ENCODE measurements around the gene CDH24.

Gene CDH24

DNA sequence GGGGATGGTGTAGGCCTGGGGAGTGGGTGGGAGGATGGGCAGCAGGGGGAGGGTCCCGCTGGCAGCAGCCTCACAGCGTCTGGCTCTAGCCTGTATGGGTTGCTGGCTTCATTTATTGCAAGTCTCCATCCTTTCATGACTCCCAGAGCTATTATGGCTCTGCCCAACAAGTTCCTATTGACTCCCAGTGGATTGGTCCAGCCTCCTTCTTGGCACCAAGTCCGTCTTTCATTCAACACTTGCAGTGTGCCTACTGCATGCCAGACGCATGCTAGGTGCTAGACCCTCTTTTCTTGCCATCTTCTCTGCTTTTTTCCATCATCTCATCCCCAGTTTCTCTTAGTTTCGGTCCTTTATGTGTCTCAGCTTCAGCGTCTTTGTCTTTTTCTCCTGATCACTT is 14.2 kb downstream of the CDH24 start:
- no peak for DNase-seq

GRCh38 chr14:23042162-23042965 is 15.0 kb downstream of the CDH24 start, which contains the start of gene PSMB11:
Gene PSMB11 (plus strand): TSS chr14:23042212. CDS start chr14:23042226, 14 bp downstream.
- no peak for DNase-seq

DNA sequence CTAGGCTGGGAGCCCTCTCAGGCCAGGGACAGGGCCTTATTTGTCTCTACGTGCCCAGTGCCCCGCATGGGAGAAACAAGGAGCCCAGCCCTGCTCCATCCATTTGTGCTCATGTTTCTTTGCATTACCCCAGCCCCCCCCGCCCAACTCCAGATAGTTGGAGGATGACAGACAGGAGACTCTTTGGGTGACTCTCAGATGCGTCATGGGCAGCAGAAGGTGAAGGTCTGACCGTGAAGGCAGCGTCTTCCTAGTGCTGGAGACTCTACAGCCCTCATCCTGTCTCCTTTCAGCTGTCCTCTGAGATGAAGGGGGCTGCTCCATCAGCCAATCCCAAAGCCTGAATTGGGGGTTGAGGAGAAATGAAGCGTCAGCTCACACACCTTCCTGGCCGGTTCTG is 15.6 kb downstream of the CDH24 start:
- no peak for DNase-seq

- no peak for DNase-seq
Measured at GRCh38 chr14:23040100-23040499, 17.2 kb downstream of the CDH24 start.

DNA sequence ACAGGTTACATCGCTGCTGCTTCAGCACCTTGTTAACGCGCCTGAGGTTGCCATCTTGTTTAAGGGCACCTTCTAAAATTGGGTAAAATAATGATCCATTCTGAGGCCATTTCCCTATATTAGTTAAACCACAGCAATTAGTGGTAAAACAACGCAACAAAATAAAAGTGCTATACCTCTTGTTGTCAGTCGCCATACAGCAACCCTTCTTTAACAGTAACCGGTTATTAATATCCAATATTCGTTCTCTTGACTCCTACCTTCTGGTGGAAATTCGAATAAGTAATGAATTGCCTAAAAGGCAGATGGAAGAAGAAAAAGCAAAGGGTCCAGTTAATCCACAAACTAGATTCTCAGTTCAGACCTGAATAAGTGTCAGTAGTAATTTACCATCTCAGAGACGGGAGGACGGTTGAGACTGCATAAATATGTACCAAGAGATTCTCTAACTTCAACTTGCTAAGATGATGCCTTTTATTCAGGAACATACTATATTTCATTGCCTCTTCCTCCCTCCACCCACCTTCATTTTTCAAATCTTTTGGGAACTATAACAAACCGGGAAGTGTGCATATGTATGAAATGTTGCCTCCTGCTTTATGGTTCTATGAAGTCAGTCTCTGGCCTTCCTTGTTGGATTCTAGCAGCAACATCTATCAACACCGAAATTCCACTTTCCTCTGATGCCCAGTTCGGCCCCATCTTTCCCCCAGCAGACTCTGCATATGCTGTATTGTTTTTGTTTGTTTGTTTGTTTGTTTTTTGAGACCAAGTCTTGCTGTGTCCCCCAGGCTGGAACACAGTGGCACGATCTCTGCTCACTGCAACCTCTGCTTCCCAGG is 21.8 kb downstream of the CDH24 start:
- no peak for DNase-seq

DNA sequence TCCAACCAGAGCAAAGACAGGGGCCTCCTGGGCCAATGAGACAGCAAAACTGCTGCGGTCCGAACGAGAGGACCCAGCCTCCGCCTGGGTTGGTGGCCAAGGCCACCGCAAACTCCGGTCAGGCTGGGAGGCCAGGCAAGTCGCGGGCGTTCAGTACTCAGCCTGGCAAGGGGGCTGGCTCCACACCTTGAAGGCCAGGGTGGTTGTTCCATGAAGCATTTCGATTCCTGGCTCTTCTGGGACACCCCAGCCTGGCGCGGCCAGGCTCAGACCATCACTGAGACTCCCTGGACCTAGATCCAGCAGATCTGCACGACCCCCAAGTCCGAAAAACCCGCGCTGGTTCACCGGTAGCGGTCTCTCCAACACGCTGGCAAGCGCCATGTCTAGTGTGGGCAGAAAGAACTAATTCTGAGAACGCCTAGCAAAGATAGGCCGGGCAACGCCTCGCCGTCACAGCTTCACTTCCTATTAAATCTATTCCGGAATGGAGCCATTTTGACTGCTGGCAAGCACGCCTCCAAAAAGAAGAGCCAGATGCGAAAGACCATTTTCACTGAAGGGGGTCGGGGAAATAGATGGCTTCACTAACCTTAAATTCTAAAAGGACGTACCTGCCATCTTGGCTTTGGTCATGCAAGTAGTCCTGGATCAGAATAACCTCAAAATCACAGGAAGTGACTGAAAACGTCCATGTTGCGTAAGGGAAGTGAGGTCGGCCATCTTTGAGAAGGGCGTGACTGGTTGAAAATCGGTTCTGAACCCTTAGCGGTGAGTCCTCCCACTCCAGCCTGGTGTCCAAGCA is 22.6 kb downstream of the CDH24 start, which contains the start of gene PSMB5:
PSMB5 (minus strand) TSS at position 403 of the 805 bp plus-strand sequence; CDS start at position 384, 19 bp downstream.
- peak; percentile 70 for DNase-seq

DNA sequence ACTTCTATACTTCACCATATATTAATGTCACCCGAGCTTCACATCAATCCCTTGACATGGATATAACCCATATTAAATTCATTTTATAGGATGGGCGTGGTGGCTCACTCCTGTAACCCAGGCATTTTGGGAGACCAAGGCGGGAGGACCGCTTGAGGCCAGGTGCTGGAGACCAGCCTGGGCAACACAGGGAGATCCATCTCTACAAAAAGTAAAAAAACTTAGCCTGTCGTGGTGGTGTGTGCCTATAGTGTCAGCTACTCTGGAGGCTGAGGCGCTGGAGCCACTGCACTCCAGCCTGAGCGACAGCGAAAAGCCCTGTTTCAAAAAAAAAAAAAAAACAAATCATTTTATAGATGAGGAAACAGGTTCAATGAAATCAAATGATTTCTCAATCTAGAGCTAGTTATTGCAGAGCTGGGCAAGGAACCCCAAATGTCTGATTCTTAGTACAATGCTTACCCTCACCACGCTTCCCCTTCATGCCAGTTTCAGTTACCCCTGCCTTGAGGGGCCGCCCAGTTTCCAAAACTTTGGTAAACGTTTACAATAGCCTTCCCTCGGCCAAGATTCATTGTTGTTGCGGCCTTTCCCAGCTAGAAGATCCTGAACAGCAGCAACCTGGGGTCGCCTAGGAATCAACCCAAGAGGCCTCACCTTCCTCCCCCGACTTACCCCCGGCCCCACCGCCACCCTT is 23.4 kb downstream of the CDH24 start:
- no peak for DNase-seq

GRCh38 chr14:23033251-23033727 is 24.0 kb downstream of the CDH24 start:
- DNase-seq = no peak

DNA sequence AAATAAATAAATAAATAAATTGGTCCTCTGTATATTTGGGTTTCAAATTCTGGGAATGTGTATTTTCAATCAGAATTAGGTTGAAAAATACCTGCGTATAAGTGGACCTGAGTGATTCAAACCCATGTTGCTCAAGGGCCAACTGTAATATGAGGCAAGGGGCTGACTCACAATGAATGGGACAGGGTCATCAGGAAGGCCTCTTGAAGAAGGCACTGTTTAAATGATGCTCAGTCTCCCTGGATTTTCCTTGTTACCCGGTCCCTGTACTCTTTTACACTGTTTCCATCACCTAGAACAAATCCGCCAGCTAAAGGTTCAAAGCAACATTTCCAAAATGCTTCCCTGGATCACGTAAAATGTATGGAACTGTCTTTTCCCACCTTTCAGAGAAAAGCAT is 26.4 kb downstream of the CDH24 start:
- DNase-seq = no peak

DNA sequence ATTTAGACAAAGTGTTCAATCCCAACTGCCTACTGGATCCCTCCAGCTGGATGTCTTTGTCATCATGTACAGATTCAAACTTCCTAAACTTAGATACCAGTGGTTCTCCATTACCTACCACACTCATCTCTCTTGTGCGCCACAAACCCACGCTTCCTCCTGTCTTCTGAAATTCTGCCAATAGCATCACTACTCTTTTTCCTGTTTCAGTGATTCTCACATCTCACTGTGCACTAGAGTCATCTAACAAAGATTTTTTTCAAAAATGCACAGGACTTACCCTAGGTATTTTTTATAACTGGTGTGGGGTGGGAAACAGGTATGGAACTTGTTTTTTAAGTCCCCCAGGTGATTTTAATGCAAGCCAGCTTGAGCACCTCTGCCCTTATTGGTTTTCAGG is 28.5 kb downstream of the CDH24 start:
- DNase-seq = no peak

- no peak for DNase-seq
Measured at GRCh38 chr14:23025151-23025814, 32.0 kb downstream of the CDH24 start.

GRCh38 chr14:23024612-23025075 is 32.7 kb downstream of the CDH24 start:
- DNase-seq = no peak

GRCh38 chr14:23023795-23024152 is 33.5 kb downstream of the CDH24 start:
- no peak for DNase-seq

GRCh38 chr14:23023022-23023794 is 34.1 kb downstream of the CDH24 start:
- no peak for DNase-seq

- DNase-seq = no peak
Measured at GRCh38 chr14:23021889-23022442, 35.4 kb downstream of the CDH24 start.

DNA sequence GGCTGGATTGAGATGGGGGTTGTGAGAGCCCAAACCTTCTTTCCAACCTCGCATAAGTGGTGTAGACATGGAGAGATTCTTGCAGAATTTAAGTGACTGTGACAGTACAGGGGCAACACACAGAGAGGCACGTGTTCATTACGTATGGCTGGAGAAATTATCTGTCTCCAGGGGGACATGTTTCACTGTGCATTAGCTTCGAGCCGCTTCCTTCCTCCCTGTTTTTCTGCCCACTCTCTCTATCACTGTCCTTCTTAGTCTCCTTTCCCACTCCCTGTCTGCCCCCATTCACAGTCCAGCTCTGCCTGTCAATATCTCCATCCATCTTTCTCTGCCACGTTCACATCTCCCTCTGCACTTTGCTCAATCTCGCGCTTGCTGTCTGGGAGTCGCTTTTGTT is 35.9 kb downstream of the CDH24 start:
- no peak for DNase-seq

GRCh38 chr14:23020143-23021128 is 36.9 kb downstream of the CDH24 start:
- no peak for DNase-seq

- DNase-seq = no peak
Measured at GRCh38 chr14:23018107-23018506, 39.2 kb downstream of the CDH24 start.

DNA sequence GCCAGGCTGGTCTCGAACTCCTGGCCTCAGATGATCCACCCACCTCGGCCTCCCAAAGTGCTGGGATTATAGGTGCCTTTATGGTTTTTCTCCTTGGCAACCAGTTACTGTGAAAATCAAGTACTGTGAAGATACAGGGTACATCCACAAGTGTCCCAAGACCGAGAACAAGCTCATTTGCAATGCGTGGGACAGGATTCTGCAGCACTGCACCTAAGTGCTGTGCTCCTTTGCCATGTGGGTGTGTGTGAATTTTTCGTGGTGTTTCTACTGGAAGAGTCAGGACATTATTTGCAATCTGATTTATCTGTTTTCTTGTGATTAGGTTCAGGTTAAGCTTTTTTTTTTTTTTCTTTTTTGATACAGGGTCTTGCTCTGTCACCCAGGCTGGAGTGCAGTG is 40.2 kb downstream of the CDH24 start:
- DNase-seq = no peak
